Prostate gland (tissue), 2 donors: ENCODE results near the gene ANKRD11.
A peak's percentile ranks its signal among the peaks of the same experiment; 100 is the strongest.

ENCODE experiments used
- POLR2A ChIP-seq: fragments of 450-650 bp; IDR thresholded peaks from one replicate; pipeline ENCODE4 v1.6.1; 2016; ENCODE audit warnings: antibody characterized with exemption, mild to moderate bottlenecking
- POLR2AphosphoS5 ChIP-seq: sonication (generic); formaldehyde crosslinking; IDR thresholded peaks from one replicate; pipeline ENCODE4 v1.6.1; 2017; ENCODE audit warnings: antibody characterized with exemption
- TF ChIP-seq, protein P1 (sequence below), 4 experiments: fragments of 200-600 bp in 2 of 4; fragments of 450-650 bp in 2 of 4; sonication (generic) in 2 of 4; IDR thresholded peaks; 1 replicate in 3 of 4; 2 replicates in 1 of 4; pipeline ENCODE4 v1.5.1; 2016 to 2019; ENCODE audit warnings: antibody characterized with exemption in 4 of 4, mild to moderate bottlenecking in 2 of 4, moderate library complexity in 2 of 4

- TF ChIP-seq, protein P1, sequence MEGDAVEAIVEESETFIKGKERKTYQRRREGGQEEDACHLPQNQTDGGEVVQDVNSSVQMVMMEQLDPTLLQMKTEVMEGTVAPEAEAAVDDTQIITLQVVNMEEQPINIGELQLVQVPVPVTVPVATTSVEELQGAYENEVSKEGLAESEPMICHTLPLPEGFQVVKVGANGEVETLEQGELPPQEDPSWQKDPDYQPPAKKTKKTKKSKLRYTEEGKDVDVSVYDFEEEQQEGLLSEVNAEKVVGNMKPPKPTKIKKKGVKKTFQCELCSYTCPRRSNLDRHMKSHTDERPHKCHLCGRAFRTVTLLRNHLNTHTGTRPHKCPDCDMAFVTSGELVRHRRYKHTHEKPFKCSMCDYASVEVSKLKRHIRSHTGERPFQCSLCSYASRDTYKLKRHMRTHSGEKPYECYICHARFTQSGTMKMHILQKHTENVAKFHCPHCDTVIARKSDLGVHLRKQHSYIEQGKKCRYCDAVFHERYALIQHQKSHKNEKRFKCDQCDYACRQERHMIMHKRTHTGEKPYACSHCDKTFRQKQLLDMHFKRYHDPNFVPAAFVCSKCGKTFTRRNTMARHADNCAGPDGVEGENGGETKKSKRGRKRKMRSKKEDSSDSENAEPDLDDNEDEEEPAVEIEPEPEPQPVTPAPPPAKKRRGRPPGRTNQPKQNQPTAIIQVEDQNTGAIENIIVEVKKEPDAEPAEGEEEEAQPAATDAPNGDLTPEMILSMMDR (IDR thresholded peaks at IDR 0.05): no peak
- TF ChIP-seq POLR2A (peak; percentile 15), POLR2AphosphoS5 (no peak)
Observed at GRCh38 chr16:89320782-89321501, 169.4 kb downstream of the ANKRD11 start.
